Diencephalon (tissue), 1 donor: ENCODE measurements around the gene NUDT12. TPM values are rescaled to one million over a fixed set of nuclear protein-coding genes. Genes with fewer than 3 reads are reported as not detected.

Experiments
- total RNA-seq: library from RNA; depleted of rRNA; stranded (reverse); fragments of >200 nt; gene quantifications from one replicate; pipeline ENCODE4 v1.2.3, GENCODE V29; 2014

NUDT12 gene
- total RNA-seq: 33.0 TPM

DNA sequence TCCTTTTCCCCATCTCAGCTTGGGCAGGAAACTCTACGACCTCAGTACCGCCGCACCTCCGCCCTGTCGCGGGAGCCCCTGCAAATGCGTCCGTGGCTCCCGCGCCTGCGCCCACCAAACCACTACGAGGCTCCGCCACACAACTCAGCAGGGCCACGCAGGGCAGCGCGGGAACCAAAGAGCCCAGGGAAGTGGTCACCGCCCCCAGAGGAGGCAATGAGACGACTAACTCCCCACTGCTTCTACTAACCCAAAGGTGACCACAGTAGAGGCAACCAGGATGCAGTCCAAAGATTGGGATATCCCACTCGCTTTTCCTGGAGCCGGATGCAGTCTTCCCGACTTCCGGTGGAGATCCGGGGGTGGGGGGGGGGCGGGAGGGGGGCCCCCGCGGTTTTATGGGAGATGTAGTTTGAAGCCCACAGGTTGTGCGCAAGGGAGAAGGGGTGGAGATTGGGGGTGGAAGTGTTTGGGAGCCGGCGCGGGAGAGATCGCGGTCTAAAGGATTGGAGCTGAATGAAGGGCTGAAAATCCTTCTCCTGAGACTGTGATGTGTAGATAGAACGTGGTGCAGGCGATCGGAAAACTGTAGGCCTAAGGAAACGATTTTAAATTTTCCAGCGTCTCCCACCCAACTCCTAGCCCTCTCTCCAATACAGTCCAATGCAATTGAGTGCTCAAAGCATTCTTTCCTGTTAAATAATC lies at the start of gene NUDT12:
Gene NUDT12, minus strand, starts transcription at position 337 of the 705 bp plus-strand sequence. CDS start 2,541 bp downstream, outside the sequence.

